B cell (primary cell): ENCODE results near the gene PARD3B. TPM values are rescaled to one million over a fixed set of nuclear protein-coding genes. Genes with fewer than 3 reads are reported as not detected.

Experiments used
- ATAC-seq: fragments of 200-7000 bp; cut with Tn5 transposase; one replicate; pipeline ENCODE4 v1.10.0; 2021; ENCODE audit warnings: low read depth, mild to moderate bottlenecking, moderate number of reproducible peaks, moderate library complexity
- CTCF ChIA-PET: fragments of 350-600 bp; sonication (Branson Sonifier 250); formaldehyde crosslinking; loops from one replicate; lab custom pipeline; 2021; ENCODE audit warnings: antibody characterized with exemption, inconsistent platforms; lab: Charles Lee
- POLR2A ChIA-PET: fragments of 350-600 bp; sonication (Branson Sonifier 250); formaldehyde crosslinking; loops from one replicate; lab custom pipeline; 2021; ENCODE audit warnings: antibody characterized with exemption; lab: Charles Lee
- DNase-seq: peaks from one replicate; pipeline ENCODE4 v3.0.0; 2013
- H2AFZ ChIP-seq: 2 replicates; pipeline ENCODE4 v1.6.1; 2012; ENCODE audit warnings: mild to moderate bottlenecking, low read depth, low read length; ENCODE audit not compliant: insufficient read depth, poor library complexity, severe bottlenecking
- H3K27ac ChIP-seq, 2 donors: 1 replicate in 1 of 2; 2 replicates in 1 of 2; pipeline ENCODE4 v1.5.1; 2012 to 2013; ENCODE audit warnings: low read length in 2 of 2, mild to moderate bottlenecking in 2 of 2, moderate library complexity in 1 of 2
- H3K27me3 ChIP-seq, 4 experiments: fragments of 200-600 bp in 1 of 4; sonication (generic) in 1 of 4; replicated peaks in 1 of 4; 1 replicate in 2 of 4; 2 replicates in 2 of 4; pipeline versions ENCODE4 v1.6.1 to v1.7.0; 2013 to 2016; ENCODE audit warnings: low read length in 3 of 4, mild to moderate bottlenecking in 2 of 4, mixed read lengths in 1 of 4, moderate library complexity in 1 of 4; ENCODE audit not compliant: insufficient read depth in 4 of 4, control insufficient read depth in 3 of 4; ENCODE audit errors: control extremely low read depth in 1 of 4
- H3K36me3 ChIP-seq, 2 experiments: replicated peaks in 1 of 2; 1 replicate in 1 of 2; 2 replicates in 1 of 2; pipeline versions ENCODE4 v1.6.1 to v1.7.1; 2013; ENCODE audit warnings: low read length in 1 of 2; ENCODE audit not compliant: insufficient read depth in 2 of 2, control insufficient read depth in 1 of 2; ENCODE audit errors: control extremely low read depth in 1 of 2, extremely low read depth in 1 of 2
- H3K4me1 ChIP-seq, 2 donors: fragments of 200-600 bp in 1 of 2; sonication (generic) in 1 of 2; 1 replicate in 1 of 2; 2 replicates in 1 of 2; pipeline versions ENCODE4 v1.5.1 to v1.6.1; 2013 to 2017; ENCODE audit warnings: low read length in 2 of 2; ENCODE audit not compliant: control insufficient read depth in 2 of 2, insufficient read depth in 2 of 2
- H3K4me2 ChIP-seq: replicated peaks from 2 replicates; pipeline ENCODE3; 2012; ENCODE audit warnings: mild to moderate bottlenecking, low read depth, low read length; ENCODE audit not compliant: poor library complexity, severe bottlenecking
- H3K4me3 ChIP-seq, 5 experiments: fragments of 200-600 bp in 1 of 5; sonication (generic) in 1 of 5; 1 replicate in 3 of 5; 2 replicates in 2 of 5; pipeline versions ENCODE4 v1.5.1 to v1.7.0; 2011 to 2016; ENCODE audit warnings: low read length in 4 of 5, mild to moderate bottlenecking in 4 of 5, low read depth in 2 of 5, control low read depth in 1 of 5, moderate library complexity in 1 of 5; ENCODE audit not compliant: insufficient read depth in 1 of 5; ENCODE audit errors: control extremely low read depth in 1 of 5, extremely low read depth in 1 of 5
- H3K79me2 ChIP-seq: fragments of 200-600 bp; sonication (generic); one replicate; pipeline ENCODE4 v1.6.0; 2016; ENCODE audit warnings: low read length; ENCODE audit not compliant: control insufficient read depth, insufficient read depth
- H3K9ac ChIP-seq: fragments of 200-600 bp; sonication (generic); 2 replicates; pipeline ENCODE4 v1.6.1; 2017; ENCODE audit warnings: mild to moderate bottlenecking, low read length, moderate library complexity
- H3K9me3 ChIP-seq, 3 donors: one replicate each; pipeline versions ENCODE4 v1.6.1 to v1.7.1; 2013; ENCODE audit warnings: low read length in 2 of 3; ENCODE audit not compliant: control insufficient read depth in 2 of 3, insufficient read depth in 1 of 3; ENCODE audit errors: control extremely low read depth in 1 of 3
- H4K20me1 ChIP-seq: 2 replicates; pipeline ENCODE4 v1.6.0; 2012; ENCODE audit warnings: mild to moderate bottlenecking, low read length; ENCODE audit not compliant: insufficient read depth, control insufficient read depth, poor library complexity, severe bottlenecking
- H3K27ac Mint-ChIP-seq: one replicate; pipeline ENCODE4 v1.8.0; 2021; ENCODE audit warnings: mixed read lengths
- H3K27me3 Mint-ChIP-seq: one replicate; pipeline ENCODE4 v1.8.0; 2021; ENCODE audit warnings: mixed read lengths
- H3K4me1 Mint-ChIP-seq: one replicate; pipeline ENCODE4 v1.8.0; 2021; ENCODE audit warnings: mixed read lengths
- H3K4me3 Mint-ChIP-seq: one replicate; pipeline ENCODE4 v1.8.0; 2021; ENCODE audit warnings: mixed read lengths
- H3K9me3 Mint-ChIP-seq: one replicate; pipeline ENCODE4 v1.8.0; 2022; ENCODE audit warnings: mixed read lengths; ENCODE audit not compliant: insufficient read depth
- EZH2 ChIP-seq: IDR thresholded peaks from 2 replicates; pipeline ENCODE4 v1.6.1; 2012; ENCODE audit warnings: borderline replicate concordance, low read depth, mild to moderate bottlenecking, moderate library complexity, low read length; ENCODE audit not compliant: insufficient read depth, poor library complexity, severe bottlenecking
- WGBS: methylation state at CpG from one replicate; pipeline ENCODE4 v1.1.5; 2013; ENCODE audit warnings: missing lambda C conversion rate; ENCODE audit not compliant: insufficient coverage; 5-methylcytosine and 5-hydroxymethylcytosine counted together
- intact Hi-C: fragments of 100-400 bp; cut with micrococcal nuclease; formaldehyde crosslinking; loops from one replicate; pipeline ENCODE4 v1.10.0; 2022
- polyA plus RNA-seq: library from polyadenylated mRNA; depleted of rRNA; stranded (reverse); fragments of >200 nt; gene quantifications from 2 replicates; pipeline ENCODE4 v1.2.3, GENCODE V29; 2012
- total RNA-seq, 2 donors: library from RNA; stranded (reverse); fragments of 120-200 nt in 1 of 2; gene quantifications; 1 replicate in 1 of 2; 2 replicates in 1 of 2; pipeline versions ENCODE4 v1.2.3 to v1.2.4, GENCODE V29; 2013 to 2022
- TF ChIP-seq, protein P1 (sequence below): fragments of 200-600 bp; IDR thresholded peaks from one replicate; pipeline ENCODE4 v1.8.0; 2022; ENCODE audit warnings: antibody characterized with exemption, mild to moderate bottlenecking

PARD3B gene
- total and polyA plus RNA-seq, 2 donors (not counting 1 experiment from before 2014, with no cell fraction given) = not detected

DNA sequence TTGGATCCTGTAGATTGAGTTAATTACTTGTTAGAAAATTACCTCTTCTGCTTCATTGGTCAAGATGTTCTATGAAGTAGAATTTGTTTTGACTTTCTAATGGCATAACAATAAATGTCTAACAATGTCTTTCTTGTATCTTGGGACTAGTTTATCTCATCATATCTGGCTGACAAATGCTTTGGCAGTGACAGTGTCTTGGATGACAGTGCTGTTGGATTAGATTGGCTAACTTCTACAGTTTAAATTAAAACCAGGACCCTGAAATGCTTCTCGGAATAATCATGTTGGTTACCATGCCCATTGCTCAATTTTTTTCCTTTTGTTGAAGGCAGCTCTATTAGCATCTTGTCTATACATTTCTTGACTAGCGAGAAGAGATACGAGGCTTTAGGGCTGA lies 176.9 kb downstream of the PARD3B start:
- H2AFZ ChIP-seq = no peak overlapping the region
- no peak overlapping the region for H3K4me3 ChIP-seq
- no peaks in the 10 kb centered on the region for H3K4me1 Mint-ChIP-seq
- ATAC-seq (no peak), DNase-seq (no peak)
- H3K9me3 ChIP-seq = no peaks in the 10 kb centered on the region
- no peak overlapping the region for H3K4me2 ChIP-seq
- 100% methylated on average over 1 of the region's 3 CpGs for WGBS
- no peak overlapping the region for H3K27ac ChIP-seq
- H3K27me3 Mint-ChIP-seq = no peaks in the 10 kb centered on the region
- no peaks in the 10 kb centered on the region for H3K27me3 ChIP-seq
- no peak overlapping the region for H3K27ac Mint-ChIP-seq
- no peaks in the 10 kb centered on the region for H3K36me3 ChIP-seq
- ChIA-PET CTCF (no interaction called here), POLR2A (no interaction called here)
- no peak overlapping the region for H3K4me3 Mint-ChIP-seq
- no peak overlapping the region for H3K9ac ChIP-seq
- TF ChIP-seq, protein P1, sequence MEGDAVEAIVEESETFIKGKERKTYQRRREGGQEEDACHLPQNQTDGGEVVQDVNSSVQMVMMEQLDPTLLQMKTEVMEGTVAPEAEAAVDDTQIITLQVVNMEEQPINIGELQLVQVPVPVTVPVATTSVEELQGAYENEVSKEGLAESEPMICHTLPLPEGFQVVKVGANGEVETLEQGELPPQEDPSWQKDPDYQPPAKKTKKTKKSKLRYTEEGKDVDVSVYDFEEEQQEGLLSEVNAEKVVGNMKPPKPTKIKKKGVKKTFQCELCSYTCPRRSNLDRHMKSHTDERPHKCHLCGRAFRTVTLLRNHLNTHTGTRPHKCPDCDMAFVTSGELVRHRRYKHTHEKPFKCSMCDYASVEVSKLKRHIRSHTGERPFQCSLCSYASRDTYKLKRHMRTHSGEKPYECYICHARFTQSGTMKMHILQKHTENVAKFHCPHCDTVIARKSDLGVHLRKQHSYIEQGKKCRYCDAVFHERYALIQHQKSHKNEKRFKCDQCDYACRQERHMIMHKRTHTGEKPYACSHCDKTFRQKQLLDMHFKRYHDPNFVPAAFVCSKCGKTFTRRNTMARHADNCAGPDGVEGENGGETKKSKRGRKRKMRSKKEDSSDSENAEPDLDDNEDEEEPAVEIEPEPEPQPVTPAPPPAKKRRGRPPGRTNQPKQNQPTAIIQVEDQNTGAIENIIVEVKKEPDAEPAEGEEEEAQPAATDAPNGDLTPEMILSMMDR = no peak
- TF ChIP-seq EZH2 = no peak
- no peaks in the 10 kb centered on the region for H4K20me1 ChIP-seq
- H3K4me1 ChIP-seq = no peaks in the 10 kb centered on the region
- H3K9me3 Mint-ChIP-seq = peaks cover 3% of the 10 kb centered on the region
- intact Hi-C loops = no loop called here
- H3K79me2 ChIP-seq = no peaks in the 10 kb centered on the region

- Histone ChIP-seq H3K79me2 (no peaks in the 10 kb centered on the region), H3K36me3 (no peaks in the 10 kb centered on the region), H3K9me3 (peaks cover 0 to 1% (median 0%) of the 10 kb centered on the region in 3 donors), H3K9ac (no peak overlapping the region), H3K4me3 (no peak overlapping the region), H3K4me2 (no peak overlapping the region), H2AFZ (no peak overlapping the region), H3K27me3 (no peaks in the 10 kb centered on the region), H3K27ac (no peak overlapping the region), H3K4me1 (no peaks in the 10 kb centered on the region), H4K20me1 (no peaks in the 10 kb centered on the region)
- no peaks in the 10 kb centered on the region for H3K27me3 Mint-ChIP-seq
- intact Hi-C loops = no loop called here
- ATAC-seq (no peak), DNase-seq (no peak)
- WGBS = 100% methylated on average over 1 of the region's 2 CpGs
- H3K4me1 Mint-ChIP-seq = no peaks in the 10 kb centered on the region
- H3K27ac Mint-ChIP-seq = no peak overlapping the region
- TF ChIP-seq, protein P1 = no peak
- no peak for TF ChIP-seq EZH2
- H3K9me3 Mint-ChIP-seq = peaks cover 3% of the 10 kb centered on the region
- H3K4me3 Mint-ChIP-seq = no peak overlapping the region
- ChIA-PET POLR2A (no interaction called here), CTCF (no interaction called here)
Observed at GRCh38 chr2:204722691-204723090, 177.4 kb downstream of the PARD3B start.
